Bronchus fibroblast of lung (primary cell): ENCODE results near the gene TP53TG5. TPM values are rescaled to one million over a fixed set of nuclear protein-coding genes. Genes with fewer than 3 reads are reported as not detected.

Experiments used
- total RNA-seq: library from RNA; depleted of rRNA; stranded (reverse); fragments of >200 nt; gene quantifications from 2 replicates; pipeline ENCODE4 v1.2.3, GENCODE V29; 2015

TP53TG5 gene
- total RNA-seq: not detected in 2 replicates

GRCh38 chr20:45378191-45378590, at the start of gene TP53TG5:
Gene TP53TG5, minus strand, starts transcription at chr20:45378325. Its CDS starts 89 bp downstream, at chr20:45378236.

GRCh38 chr20:45415822-45416637, 37.9 kb upstream of the TP53TG5 start, which contains the start of gene PIGT:
Gene PIGT, plus strand, starts transcription at chr20:45416141. Its CDS starts 16 bp downstream, at chr20:45416157.

GRCh38 chr20:45407783-45408645, 29.9 kb upstream of the TP53TG5 start, which contains the start of gene DBNDD2:
Gene DBNDD2, plus strand, starts transcription at chr20:45408289. Its CDS starts 179 bp downstream, at chr20:45408468.

GRCh38 chr20:45362804-45363610, 15.1 kb downstream of the TP53TG5 start, which contains the start of gene SYS1:
Gene SYS1, plus strand, starts transcription at chr20:45363156. Its CDS starts 376 bp downstream, at chr20:45363532.

GRCh38 chr20:45347936-45348778, 30.0 kb downstream of the TP53TG5 start, which contains the start of gene SDC4:
Gene SDC4, minus strand, starts transcription at chr20:45348424. Its CDS starts 40 bp downstream, at chr20:45348384.

Other genes starting within 250 kb of the TP53TG5 start
- gene PI3, start 203.4 kb downstream of the TP53TG5 start, total RNA-seq: not detected in 2 replicates
- not detected in 2 replicates for gene SEMG1, start 171.3 kb downstream of the TP53TG5 start, total RNA-seq
- not detected in 2 replicates for gene SEMG2, start 157.0 kb downstream of the TP53TG5 start, total RNA-seq
- not detected in 2 replicates for gene SLPI, start 123.8 kb downstream of the TP53TG5 start, total RNA-seq
- gene RBPJL, start 71.5 kb downstream of the TP53TG5 start, total RNA-seq: not detected in 2 replicates
- not detected in 2 replicates for gene MATN4, start 70.0 kb downstream of the TP53TG5 start, total RNA-seq
- 117 and 122 TPM in 2 replicates for gene SDC4, start 29.9 kb downstream of the TP53TG5 start, total RNA-seq
- gene SYS1, start 15.2 kb downstream of the TP53TG5 start, total RNA-seq: 29.1 and 38.7 TPM in 2 replicates
- gene DBNDD2, start 30.0 kb upstream of the TP53TG5 start, total RNA-seq: 9.6 and 12.8 TPM in 2 replicates
- 91.5 and 94.7 TPM in 2 replicates for gene PIGT, start 37.8 kb upstream of the TP53TG5 start, total RNA-seq
- gene WFDC2, start 91.4 kb upstream of the TP53TG5 start, total RNA-seq: not detected in 2 replicates
- not detected in 2 replicates for gene SPINT3, start 137.3 kb upstream of the TP53TG5 start, total RNA-seq
- not detected in 2 replicates for gene WFDC6, start 161.2 kb upstream of the TP53TG5 start, total RNA-seq
- not detected in 2 replicates for gene EPPIN, start 169.1 kb upstream of the TP53TG5 start, total RNA-seq
- gene WFDC8, start 201.0 kb upstream of the TP53TG5 start, total RNA-seq: not detected in 2 replicates